ENCODE results near the gene AKAP1. TPM values are rescaled to one million over a fixed set of nuclear protein-coding genes. Genes with fewer than 3 reads are reported as not detected.
A peak's percentile ranks its signal among the peaks of the same experiment; 100 is the strongest.

Gene AKAP1
- total RNA-seq, 6 experiments from 2014 or later = 31.2 to 58.5 (median 43.1) TPM

- H3K4me1 ChIP-seq = peaks cover 0 to 60% (median 24%) of the 10 kb centered on the region in 4 donors
- no peaks in the 10 kb centered on the region for H3K9me3 ChIP-seq
- no peaks in the 10 kb centered on the region for H3K27me3 ChIP-seq
- WGBS (ENCODE audit: insufficient coverage, low coverage, low lambda C conversion rate, missing lambda C conversion rate) = 72% methylated on average over 3 of the region's 3 CpGs
- intact Hi-C loops (cut with DNase I) = no loop called here
- DNase-seq (no peak), ATAC-seq (no peak)
- H3K36me3 ChIP-seq = peaks cover 0 to 25% (median 11%) of the 10 kb centered on the region in 4 donors
- H3K4me3 ChIP-seq = no peak overlapping the region
- TF ChIP-seq POLR2A (IDR thresholded peaks at IDR 0.05) (no peak), CTCF (IDR thresholded peaks at IDR 0.05) (no peak)
- H3K27ac ChIP-seq = no peak overlapping the region
These were observed 26.3 kb downstream of the AKAP1 start for GRCh38 chr17:57111386-57111785.

GRCh38 chr17:57113011-57113410 is 28.0 kb downstream of the AKAP1 start:
- no peak for DNase-seq
- intact Hi-C loops (cut with DNase I) = no loop called here
- Histone ChIP-seq H3K4me1 (peaks cover 0 to 44% (median 17%) of the 10 kb centered on the region in 4 donors), H3K27me3 (no peaks in the 10 kb centered on the region), H3K9me3 (no peaks in the 10 kb centered on the region), H3K27ac (no peak overlapping the region), H3K4me3 (no peak overlapping the region), H3K36me3 (peaks cover 0 to 40% (median 18%) of the 10 kb centered on the region in 4 donors)
- no peak for ATAC-seq
- no peak for TF ChIP-seq CTCF (IDR thresholded peaks at IDR 0.05)
- no peak for TF ChIP-seq POLR2A (IDR thresholded peaks at IDR 0.05)
- WGBS (ENCODE audit: insufficient coverage, low coverage, low lambda C conversion rate, missing lambda C conversion rate) = 88% methylated on average over 1 of the region's 6 CpGs

- no peak for TF ChIP-seq POLR2A (IDR thresholded peaks at IDR 0.05)
- no peaks in the 10 kb centered on the region for H3K9me3 ChIP-seq
- H3K27ac ChIP-seq = no peak overlapping the region
- intact Hi-C loops (cut with DNase I) = no loop called here
- peaks cover 0 to 46% (median 20%) of the 10 kb centered on the region in 4 donors for H3K36me3 ChIP-seq
- H3K4me1 ChIP-seq = peaks cover 0 to 38% (median 14%) of the 10 kb centered on the region in 4 donors
- no peaks in the 10 kb centered on the region for H3K27me3 ChIP-seq
- ATAC-seq = peak in 2 of 4 donors; percentile 7 to 10
- H3K4me3 ChIP-seq = no peak overlapping the region
- WGBS (ENCODE audit: insufficient coverage, low coverage, low lambda C conversion rate, missing lambda C conversion rate) = 20% methylated on average over 1 of the region's 3 CpGs
- DNase-seq = no peak
These were observed 28.6 kb downstream of the AKAP1 start for GRCh38 chr17:57113656-57114055.

GRCh38 chr17:57114085-57114673 is 29.1 kb downstream of the AKAP1 start:
- ATAC-seq = peak; percentile 31 to 51 (median 36)
- Histone ChIP-seq H3K4me3 (no peak overlapping the region), H3K4me1 (peaks cover 0 to 32% (median 11%) of the 10 kb centered on the region in 4 donors), H3K27ac (no peak overlapping the region), H3K36me3 (peaks cover 0 to 52% (median 21%) of the 10 kb centered on the region in 4 donors), H3K9me3 (no peaks in the 10 kb centered on the region), H3K27me3 (no peaks in the 10 kb centered on the region)
- 83% methylated on average over 1 of the region's 13 CpGs for WGBS (ENCODE audit: insufficient coverage, low coverage, low lambda C conversion rate, missing lambda C conversion rate)
- TF ChIP-seq POLR2A (IDR thresholded peaks at IDR 0.05) (no peak), CTCF (IDR thresholded peaks at IDR 0.05) (peak; percentile 58 to 84 (median 78))
- intact Hi-C loops (cut with DNase I) = no loop called here
- peak in 2 of 3 donors; percentile 39 to 59 for DNase-seq

- Histone ChIP-seq H3K27me3 (no peaks in the 10 kb centered on the region), H3K36me3 (peaks cover 0 to 60% (median 25%) of the 10 kb centered on the region in 4 donors), H3K4me3 (no peak overlapping the region), H3K4me1 (peaks cover 0 to 22% (median 5%) of the 10 kb centered on the region in 4 donors), H3K27ac (no peak overlapping the region), H3K9me3 (no peaks in the 10 kb centered on the region)
- no peak for DNase-seq
- no peak for ATAC-seq
- no CpG with 5 or more reads among the region's 4 CpGs for WGBS (ENCODE audit: insufficient coverage, low coverage, low lambda C conversion rate, missing lambda C conversion rate)
- TF ChIP-seq POLR2A (IDR thresholded peaks at IDR 0.05) (no peak), CTCF (IDR thresholded peaks at IDR 0.05) (no peak)
- intact Hi-C loops (cut with DNase I) = no loop called here
These were observed 30.3 kb downstream of the AKAP1 start for GRCh38 chr17:57115377-57115776.

Measured in right lobe of liver (tissue), 6 donors.